Astrocyte of the cerebellum (primary cell): Measurements from ENCODE around the gene KLK6.

ENCODE experiments used
- DNase-seq: peaks from one replicate; pipeline ENCODE4 v3.0.0-alpha.2; 2011; ENCODE audit warnings: low read depth
- H3K4me3 ChIP-seq: 2 replicates; pipeline ENCODE4 v1.5.1; 2011; ENCODE audit warnings: mild to moderate bottlenecking, low read depth, low read length, moderate library complexity
- in situ Hi-C: cut with HindIII; loops from 2 replicates; pipeline ENCODE4 v1.10.0; 2017; ENCODE audit warnings: low sequenced_read_pairs
- TF ChIP-seq, protein P1 (sequence below): IDR thresholded peaks from 2 replicates; pipeline ENCODE4 v1.5.1; 2012; ENCODE audit warnings: low read length, low read depth, moderate library complexity, mild to moderate bottlenecking; ENCODE audit errors: missing control alignments

KLK6 gene

DNA sequence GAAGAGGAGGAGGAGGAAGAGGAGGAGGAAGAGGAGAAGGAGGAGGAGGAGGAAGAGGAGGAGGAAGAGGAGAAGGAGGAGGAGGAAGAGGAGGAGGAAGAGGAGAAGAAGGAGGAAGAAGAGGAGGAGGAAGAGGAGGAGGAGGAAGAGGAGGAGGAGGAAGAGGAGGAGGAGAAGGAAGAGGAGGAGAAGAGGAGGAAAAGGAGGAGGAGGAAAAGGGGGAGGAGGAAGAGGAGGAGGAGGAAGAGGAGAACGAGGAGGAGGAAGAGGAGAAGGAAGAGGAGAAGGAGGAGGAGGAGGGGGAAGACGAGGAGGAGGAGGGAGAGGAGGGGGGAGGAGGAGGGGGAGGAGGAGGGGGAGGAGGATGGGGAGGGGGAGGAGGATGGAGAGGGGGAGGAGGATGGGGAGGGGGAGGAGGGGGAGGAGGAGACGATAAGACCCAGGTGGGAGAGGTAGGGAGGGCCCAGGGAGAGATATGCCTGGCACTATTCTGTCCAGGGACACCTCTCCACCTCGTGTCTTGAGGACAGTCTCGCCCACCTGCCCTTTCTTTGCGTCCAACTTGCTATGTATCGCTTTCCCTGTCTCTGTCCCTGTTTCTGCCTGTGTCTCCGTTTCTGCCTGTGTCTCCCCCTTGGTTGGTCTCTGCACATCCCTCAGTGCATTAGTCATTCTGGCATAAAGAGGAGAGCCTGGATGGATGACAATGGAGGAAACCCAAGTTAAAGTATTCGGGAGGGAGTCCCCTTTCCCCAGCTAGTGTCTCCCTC, 9.5 kb downstream of the KLK6 start:
- TF ChIP-seq, protein P1, sequence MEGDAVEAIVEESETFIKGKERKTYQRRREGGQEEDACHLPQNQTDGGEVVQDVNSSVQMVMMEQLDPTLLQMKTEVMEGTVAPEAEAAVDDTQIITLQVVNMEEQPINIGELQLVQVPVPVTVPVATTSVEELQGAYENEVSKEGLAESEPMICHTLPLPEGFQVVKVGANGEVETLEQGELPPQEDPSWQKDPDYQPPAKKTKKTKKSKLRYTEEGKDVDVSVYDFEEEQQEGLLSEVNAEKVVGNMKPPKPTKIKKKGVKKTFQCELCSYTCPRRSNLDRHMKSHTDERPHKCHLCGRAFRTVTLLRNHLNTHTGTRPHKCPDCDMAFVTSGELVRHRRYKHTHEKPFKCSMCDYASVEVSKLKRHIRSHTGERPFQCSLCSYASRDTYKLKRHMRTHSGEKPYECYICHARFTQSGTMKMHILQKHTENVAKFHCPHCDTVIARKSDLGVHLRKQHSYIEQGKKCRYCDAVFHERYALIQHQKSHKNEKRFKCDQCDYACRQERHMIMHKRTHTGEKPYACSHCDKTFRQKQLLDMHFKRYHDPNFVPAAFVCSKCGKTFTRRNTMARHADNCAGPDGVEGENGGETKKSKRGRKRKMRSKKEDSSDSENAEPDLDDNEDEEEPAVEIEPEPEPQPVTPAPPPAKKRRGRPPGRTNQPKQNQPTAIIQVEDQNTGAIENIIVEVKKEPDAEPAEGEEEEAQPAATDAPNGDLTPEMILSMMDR, result no peak
- no peak for DNase-seq
- H3K4me3 ChIP-seq, result no peak overlapping the region
- in situ Hi-C loops, result no loop called here

DNA sequence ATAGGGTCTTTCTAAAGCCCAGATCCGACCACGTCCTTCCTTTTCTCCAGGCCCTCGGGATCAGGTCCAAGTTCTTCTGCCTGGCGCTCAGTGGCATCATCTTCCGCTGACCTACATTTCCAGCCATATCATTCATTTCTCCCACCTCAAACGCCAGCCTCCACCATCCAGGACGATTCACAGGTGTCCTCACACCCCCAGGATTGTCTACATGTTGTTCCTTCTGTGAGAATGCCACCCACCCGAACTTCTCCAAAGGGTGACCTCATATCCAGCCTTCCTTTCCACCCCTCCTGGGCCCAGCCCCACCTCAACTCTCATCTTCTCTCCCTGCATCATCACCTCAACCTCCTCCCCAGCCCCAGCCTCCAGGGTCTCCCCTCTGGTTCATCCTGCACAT, 11.8 kb downstream of the KLK6 start:
- no peak overlapping the region for H3K4me3 ChIP-seq
- in situ Hi-C loops, result no loop called here

DNA sequence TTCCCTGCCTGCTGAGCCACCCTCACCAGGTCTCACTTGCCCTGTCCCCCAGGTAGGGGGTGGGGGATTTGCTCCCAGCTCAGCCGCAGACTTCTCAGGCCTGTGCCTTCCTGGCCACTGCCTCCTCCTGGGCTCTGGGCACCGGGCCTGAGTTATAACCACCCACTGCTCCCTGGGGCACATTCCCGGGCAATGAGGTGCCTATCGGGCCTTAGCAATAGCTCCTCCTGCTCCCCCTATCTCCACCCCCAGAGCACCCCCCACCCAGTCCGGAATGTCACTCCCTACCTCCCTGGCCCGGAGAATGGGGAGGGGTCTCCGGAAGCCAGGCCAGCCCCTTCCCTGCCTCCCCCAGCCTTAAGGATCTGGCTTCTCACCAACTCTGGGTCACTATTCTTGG, 16.5 kb downstream of the KLK6 start, which contains the start of gene KLK5:
TSS of gene KLK5 (minus strand) at position 129 of the 400 bp plus-strand sequence. CDS start 381 bp downstream, outside the sequence.
- no peak within 1 kb of the TSS for H3K4me3 ChIP-seq
- TF ChIP-seq, protein P1, result no peak
- DNase-seq, result no peak
- in situ Hi-C loops, result no loop called here

More for the DNA sequence above, 11.8 kb downstream of the KLK6 start:
- DNase-seq, result no peak
- TF ChIP-seq, protein P1, result no peak

DNA sequence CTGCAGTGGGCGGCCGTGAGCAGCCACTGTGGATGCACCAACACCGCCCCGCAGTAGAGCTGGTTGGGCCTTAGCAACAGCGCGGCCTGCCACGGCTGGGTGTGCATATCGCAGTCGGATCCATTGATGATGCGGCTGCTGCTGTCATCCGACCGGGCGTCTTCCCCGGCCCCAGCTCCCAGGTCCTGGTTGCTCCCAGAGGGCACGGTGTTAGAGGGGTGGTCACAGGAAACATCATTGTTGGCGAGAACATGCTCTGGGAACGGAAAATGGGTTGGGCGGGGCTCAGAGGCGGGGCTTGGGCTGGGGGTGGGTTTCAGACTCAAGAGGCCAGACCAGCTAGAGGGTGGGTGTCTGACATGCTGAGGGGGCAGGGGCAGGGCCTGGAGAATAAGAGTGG, 19.5 kb downstream of the KLK6 start:
- in situ Hi-C loops, result no loop called here
- H3K4me3 ChIP-seq, result no peak overlapping the region
- TF ChIP-seq, protein P1, result no peak
- DNase-seq, result no peak

DNA sequence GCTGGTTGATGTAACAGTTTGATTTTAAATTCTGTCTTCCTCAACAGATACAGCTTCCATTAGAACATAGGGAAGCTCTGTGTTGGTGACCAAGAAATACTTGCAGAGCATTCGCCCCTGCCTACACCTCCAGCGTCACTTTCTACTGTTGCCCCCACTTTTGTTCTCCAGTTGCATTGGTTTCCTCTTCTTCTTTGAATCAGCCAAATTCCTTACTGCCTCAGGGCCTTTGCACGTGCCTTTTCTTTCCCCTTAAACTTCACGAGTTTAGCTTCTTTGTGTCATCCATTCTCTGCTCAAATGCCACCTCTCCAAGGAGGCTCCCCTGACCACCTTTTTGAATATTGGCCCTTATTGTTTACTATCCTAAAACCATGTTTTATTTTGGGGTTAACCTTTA, 22.3 kb downstream of the KLK6 start:
- TF ChIP-seq, protein P1, result no peak
- H3K4me3 ChIP-seq, result no peak overlapping the region
- in situ Hi-C loops, result no loop called here
- DNase-seq, result no peak

DNA sequence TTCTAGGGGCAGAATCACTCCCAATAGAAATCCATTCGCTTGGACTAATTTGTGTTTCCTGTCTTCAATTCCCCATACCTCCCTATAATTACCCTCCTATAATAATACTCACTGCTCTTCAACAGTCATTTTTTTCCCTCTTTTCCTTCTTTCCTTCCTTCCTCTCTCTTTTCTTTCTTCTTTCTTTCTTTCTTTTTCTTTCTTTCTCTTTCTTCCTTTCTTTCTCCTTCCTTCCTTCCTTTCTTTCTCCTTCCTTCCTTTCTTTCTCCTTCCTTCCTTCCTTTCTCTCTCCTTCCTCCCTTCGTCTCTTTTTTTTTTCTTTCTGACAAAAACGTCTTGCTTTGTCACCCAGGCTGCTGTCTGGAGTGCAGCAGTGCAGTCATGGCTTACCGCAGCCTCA, 24.6 kb downstream of the KLK6 start:
- in situ Hi-C loops, result no loop called here
- DNase-seq, result no peak
- TF ChIP-seq, protein P1, result no peak

More for the DNA sequence above, 24.6 kb downstream of the KLK6 start:
- H3K4me3 ChIP-seq, result no peak overlapping the region
